ENCODE data around the gene DNAH8.

DNAH8 gene

GRCh38 chr6:39051399-39052122, 336.4 kb downstream of the DNAH8 start:
- no peak for DNase-seq (ENCODE audit: low read depth in 2 of 2)

GRCh38 chr6:39053016-39053624, 338.0 kb downstream of the DNAH8 start:
- no peak for DNase-seq (ENCODE audit: low read depth in 2 of 2)

DNA sequence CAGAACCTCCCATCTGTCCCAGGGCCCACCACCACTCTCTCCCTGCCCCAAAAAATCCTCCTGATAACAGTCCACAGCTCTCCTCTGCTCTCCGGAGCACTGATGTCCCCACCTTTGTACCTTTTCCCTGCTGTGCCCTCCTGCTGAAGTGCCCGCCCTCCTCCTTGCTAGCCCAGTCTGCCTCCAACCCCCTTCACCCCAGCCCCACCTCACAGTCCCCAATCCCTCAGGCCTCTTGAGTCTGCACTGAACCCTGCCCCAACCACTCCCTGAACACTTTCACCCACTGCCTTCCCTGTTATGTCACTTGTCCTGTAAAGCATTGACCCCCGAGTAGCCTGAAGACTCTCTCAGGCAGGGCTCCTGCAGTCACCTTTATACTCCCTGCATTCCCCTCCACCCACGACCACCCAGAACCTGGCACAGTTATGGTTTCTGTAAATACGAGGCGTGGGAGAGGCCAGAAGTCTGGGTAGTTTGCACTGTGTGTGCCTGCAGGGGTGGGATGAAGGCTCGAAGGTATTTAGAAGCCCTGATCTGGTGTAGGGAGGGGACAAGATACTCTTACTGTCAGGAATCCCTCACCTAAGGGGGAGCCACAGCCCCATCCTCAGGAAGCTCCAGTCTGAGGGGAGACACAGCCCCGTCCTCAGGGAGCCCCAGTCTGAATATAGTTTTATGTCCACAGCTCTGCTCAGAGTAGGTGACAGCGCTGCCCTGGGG, 338.9 kb downstream of the DNAH8 start:
- no peak for DNase-seq (ENCODE audit: low read depth in 2 of 2)

DNA sequence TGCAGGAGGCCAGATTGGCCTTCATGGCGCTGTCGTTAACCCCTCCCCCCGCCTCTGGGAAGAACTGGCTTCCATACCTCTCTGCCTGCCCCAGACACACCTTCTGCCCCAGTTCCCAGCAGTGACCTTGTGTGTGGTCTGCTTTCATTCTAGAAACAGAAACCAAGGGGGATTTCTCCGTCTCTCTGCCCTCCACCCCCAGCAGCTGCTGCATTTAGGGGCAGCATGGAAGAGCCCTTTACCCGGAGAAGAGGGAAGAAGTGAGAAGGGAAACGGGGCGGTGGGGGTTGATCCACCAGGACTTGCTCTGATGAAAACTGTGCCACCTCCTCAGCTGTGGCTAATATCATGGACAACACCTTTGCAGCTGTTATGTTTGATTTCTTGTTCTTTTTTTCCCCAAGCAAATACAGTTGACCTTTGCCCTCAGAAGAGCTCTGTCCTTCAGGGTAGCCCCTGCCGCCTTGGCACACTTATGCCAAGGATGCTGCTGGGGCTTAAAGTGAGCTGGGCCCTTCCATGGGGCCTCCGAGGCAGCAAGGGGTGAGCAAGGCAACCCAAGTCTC, 339.5 kb downstream of the DNAH8 start:
- DNase-seq (ENCODE audit: low read depth in 2 of 2) = no peak

GRCh38 chr6:39055661-39056060, 340.6 kb downstream of the DNAH8 start:
- DNase-seq (ENCODE audit: low read depth in 2 of 2) = no peak

DNA sequence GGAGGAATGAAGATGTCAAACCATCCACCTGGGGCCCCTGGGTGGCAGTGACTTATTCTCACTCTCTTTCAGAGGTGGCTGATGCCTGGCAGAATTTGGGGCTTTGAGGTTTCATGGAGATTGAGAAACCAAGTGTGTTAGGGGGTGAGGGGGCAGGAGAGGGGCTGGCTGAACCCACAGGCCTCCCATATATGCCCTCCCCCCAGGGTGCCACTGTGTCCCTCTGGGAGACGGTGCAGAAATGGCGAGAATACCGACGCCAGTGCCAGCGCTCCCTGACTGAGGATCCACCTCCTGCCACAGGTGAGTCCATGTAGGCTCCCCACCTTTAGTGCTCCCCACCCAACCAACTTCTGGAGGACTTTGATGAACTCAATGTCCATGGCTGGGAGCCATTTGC, 341.1 kb downstream of the DNAH8 start:
- DNase-seq (ENCODE audit: low read depth in 2 of 2) = no peak

- no peak for DNase-seq (ENCODE audit: low read depth in 2 of 2)
These were observed 341.6 kb downstream of the DNAH8 start for GRCh38 chr6:39056681-39057080.

GRCh38 chr6:39057251-39058155, 342.4 kb downstream of the DNAH8 start:
- DNase-seq (ENCODE audit: low read depth in 2 of 2) = no peak

- no peak for DNase-seq (ENCODE audit: low read depth in 2 of 2)
These were observed 343.5 kb downstream of the DNAH8 start for GRCh38 chr6:39058471-39059147.

DNA sequence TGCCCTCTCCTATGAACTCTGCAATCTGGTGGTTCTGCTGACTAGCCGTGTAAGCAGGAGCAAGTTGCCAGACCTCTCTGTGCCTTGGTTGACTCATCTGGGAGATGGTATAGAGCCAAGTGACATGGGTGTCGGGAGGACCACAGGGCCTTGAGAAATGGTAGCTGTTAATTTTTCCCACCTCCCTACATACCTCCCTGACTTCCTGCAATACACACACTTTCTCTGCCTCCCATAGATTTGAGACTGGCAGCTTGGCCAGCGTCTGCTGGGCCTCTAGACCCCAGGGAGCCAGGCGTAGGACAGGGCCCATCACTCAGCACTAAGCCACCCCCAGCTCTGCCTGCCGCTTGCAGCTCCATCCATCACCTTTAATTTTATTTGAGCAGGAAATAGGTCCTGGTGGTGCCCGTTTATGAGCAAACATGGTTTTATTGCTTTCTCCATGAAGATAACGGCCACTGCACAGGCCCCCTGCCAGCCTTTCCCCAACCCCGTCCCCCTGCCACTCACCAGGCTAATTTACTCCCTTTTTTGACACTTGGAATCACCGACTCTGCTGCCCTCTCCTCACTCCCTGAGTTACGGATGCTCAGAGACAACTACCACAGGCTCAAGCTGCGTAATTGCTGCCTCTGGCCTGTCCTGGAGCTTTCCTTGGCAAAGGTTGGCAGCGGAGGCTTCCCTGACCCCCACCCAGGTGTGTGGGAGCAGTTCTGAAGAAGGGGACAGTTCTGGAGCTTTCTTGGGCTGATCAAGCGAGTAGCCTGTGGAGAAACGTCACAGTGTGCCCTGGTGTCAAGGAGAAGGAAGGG, 344.6 kb downstream of the DNAH8 start:
- DNase-seq (ENCODE audit: low read depth in 2 of 2) = no peak

DNA sequence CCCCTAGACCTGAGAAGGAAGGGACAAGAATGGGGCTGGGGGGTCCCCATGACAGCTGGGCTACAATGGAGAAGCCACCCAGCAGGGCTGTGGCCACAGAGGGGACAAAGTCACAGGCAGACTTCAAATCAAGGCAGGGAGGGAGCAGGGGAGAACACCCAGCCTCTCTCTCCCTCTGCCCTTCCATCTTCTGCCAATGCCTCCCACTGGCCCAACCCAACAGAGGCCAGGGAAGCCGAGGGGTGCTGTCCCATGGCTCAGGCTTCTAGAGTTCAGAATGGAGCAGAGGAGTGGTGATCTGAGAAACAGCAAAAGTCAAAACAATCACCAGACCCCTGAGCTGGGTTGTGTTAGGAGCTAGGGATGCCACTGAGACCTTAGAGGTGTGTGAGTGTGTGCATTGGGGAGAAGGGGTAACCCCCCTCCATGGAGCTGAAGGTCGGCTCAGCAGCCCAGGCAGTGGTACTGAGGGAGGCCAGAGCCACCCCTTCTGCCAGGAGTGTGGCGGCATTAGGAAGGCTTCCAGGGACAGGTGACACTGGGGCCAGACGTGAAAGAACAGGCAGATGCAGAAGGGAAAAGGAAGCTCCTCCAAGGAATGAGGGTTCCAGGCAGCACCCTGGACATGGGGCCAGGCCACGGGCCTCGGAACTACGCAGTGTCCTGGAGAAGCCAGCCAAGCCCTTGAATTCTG, 345.5 kb downstream of the DNAH8 start:
- DNase-seq (ENCODE audit: low read depth in 2 of 2) = no peak

- no peak for DNase-seq (ENCODE audit: low read depth in 2 of 2)
These were observed 346.1 kb downstream of the DNAH8 start for GRCh38 chr6:39061182-39061581.

DNA sequence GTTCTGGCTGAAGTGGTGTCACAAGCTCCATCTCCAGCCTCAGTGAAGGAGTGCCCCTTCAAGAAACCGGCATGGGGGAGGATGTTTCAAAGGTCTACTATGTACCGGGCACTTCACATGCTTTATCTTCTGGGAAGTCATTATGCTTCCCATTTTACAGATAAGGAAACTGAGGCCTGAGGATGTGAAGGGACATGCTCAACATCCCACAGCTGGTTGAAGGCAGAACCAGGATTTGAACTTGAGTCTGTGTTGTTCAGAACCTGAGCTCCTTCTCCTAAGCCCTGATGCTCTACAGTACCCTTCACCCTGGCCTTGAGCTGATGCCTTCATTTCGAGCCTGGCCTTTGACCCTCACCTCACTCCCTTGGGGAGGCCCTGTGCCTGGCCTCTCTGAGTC, 346.5 kb downstream of the DNAH8 start:
- DNase-seq (ENCODE audit: low read depth in 2 of 2) = no peak

GRCh38 chr6:39062014-39062740, 347.1 kb downstream of the DNAH8 start:
- no peak for DNase-seq (ENCODE audit: low read depth in 2 of 2)

GRCh38 chr6:39063526-39063925, 348.4 kb downstream of the DNAH8 start:
- DNase-seq (ENCODE audit: low read depth in 2 of 2) = no peak

GRCh38 chr6:39065561-39065960, 350.4 kb downstream of the DNAH8 start:
- no peak for DNase-seq (ENCODE audit: low read depth in 2 of 2)

- no peak for DNase-seq (ENCODE audit: low read depth in 2 of 2)
These were observed 353.3 kb downstream of the DNAH8 start for GRCh38 chr6:39068391-39068790.

- no peak for DNase-seq (ENCODE audit: low read depth in 2 of 2)
These were observed 357.7 kb downstream of the DNAH8 start for GRCh38 chr6:39072830-39073229.
